Astrocyte (in vitro differentiated cells and primary cell): Measurements from ENCODE around the gene DLK1. TPM values are rescaled to one million over a fixed set of nuclear protein-coding genes. Genes with fewer than 3 reads are reported as not detected.

ENCODE experiments used
- DNase-seq: peaks from one replicate; pipeline ENCODE4 v3.0.0-alpha.2; 2010; ENCODE audit warnings: low read depth
- FAIRE-seq: peaks from 2 replicates; lab custom pipeline; 2011; peaks lifted over from hg19 to GRCh38; lab: Jason Lieb, UNC
- H2AFZ ChIP-seq: 2 replicates; pipeline ENCODE4 v1.6.0; 2012; ENCODE audit warnings: low read depth, low read length, inconsistent platforms
- H3K27ac ChIP-seq: 2 replicates; pipeline ENCODE4 v1.5.1; 2011; ENCODE audit warnings: low read depth, low read length, inconsistent platforms
- H3K27me3 ChIP-seq: 2 replicates; pipeline ENCODE4 v1.6.0; 2011; ENCODE audit warnings: low read length, inconsistent platforms; ENCODE audit not compliant: insufficient read depth
- H3K36me3 ChIP-seq: 2 replicates; pipeline ENCODE4 v1.5.1; 2011; ENCODE audit warnings: low read length, inconsistent platforms; ENCODE audit not compliant: insufficient read depth
- H3K4me1 ChIP-seq: 2 replicates; pipeline ENCODE4 v1.5.1; 2011; ENCODE audit warnings: low read length, inconsistent platforms; ENCODE audit not compliant: insufficient read depth
- H3K4me2 ChIP-seq: 2 replicates; pipeline ENCODE4 v1.6.0; 2012; ENCODE audit warnings: low read length, inconsistent platforms
- H3K4me3 ChIP-seq: 2 replicates; pipeline ENCODE4 v1.5.1; 2011; ENCODE audit warnings: low read depth, mild to moderate bottlenecking, low read length, inconsistent platforms; ENCODE audit not compliant: insufficient read depth
- H3K79me2 ChIP-seq: 2 replicates; pipeline ENCODE4 v1.6.0; 2012; ENCODE audit warnings: mild to moderate bottlenecking, low read length, inconsistent platforms; ENCODE audit not compliant: insufficient read depth
- H3K9ac ChIP-seq: 2 replicates; pipeline ENCODE4 v1.6.0; 2012; ENCODE audit warnings: mild to moderate bottlenecking, low read length, inconsistent platforms
- H3K9me3 ChIP-seq: 2 replicates; pipeline ENCODE4 v1.5.1; 2012; ENCODE audit warnings: low read depth, mild to moderate bottlenecking, low read length, inconsistent platforms; ENCODE audit not compliant: insufficient read depth
- H4K20me1 ChIP-seq: 2 replicates; pipeline ENCODE4 v1.6.0; 2012; ENCODE audit warnings: low read length, inconsistent platforms; ENCODE audit not compliant: insufficient read depth
- H3K27ac Mint-ChIP-seq: one replicate; pipeline ENCODE4 v1.8.0; 2021; ENCODE audit warnings: mild to moderate bottlenecking, mixed read lengths; ENCODE audit not compliant: unreplicated experiment
- H3K27me3 Mint-ChIP-seq: one replicate; pipeline ENCODE4 v1.8.0; 2021; ENCODE audit warnings: low read depth, mixed read lengths; ENCODE audit not compliant: unreplicated experiment
- H3K36me3 Mint-ChIP-seq: one replicate; pipeline ENCODE4 v1.8.0; 2021; ENCODE audit warnings: low read depth, mixed read lengths; ENCODE audit not compliant: unreplicated experiment
- H3K4me1 Mint-ChIP-seq: one replicate; pipeline ENCODE4 v1.8.0; 2021; ENCODE audit warnings: low read depth, mixed read lengths; ENCODE audit not compliant: unreplicated experiment
- H3K4me3 Mint-ChIP-seq: one replicate; pipeline ENCODE4 v1.8.0; 2021; ENCODE audit warnings: mild to moderate bottlenecking, moderate library complexity, mixed read lengths; ENCODE audit not compliant: unreplicated experiment
- H3K9me3 Mint-ChIP-seq: one replicate; pipeline ENCODE4 v1.8.0; 2021; ENCODE audit warnings: mild to moderate bottlenecking, mixed read lengths; ENCODE audit not compliant: unreplicated experiment
- CTCF ChIP-seq: IDR thresholded peaks from 2 replicates; pipeline ENCODE4 v1.5.1; 2011; ENCODE audit warnings: low read depth, mild to moderate bottlenecking, inconsistent platforms, low read length, moderate library complexity; ENCODE audit not compliant: insufficient read depth
- EZH2 ChIP-seq: IDR thresholded peaks from 2 replicates; pipeline ENCODE4 v1.6.1; 2012; ENCODE audit warnings: mild to moderate bottlenecking, low read length, inconsistent platforms; ENCODE audit not compliant: insufficient read depth
- total RNA-seq: library from RNA; stranded (reverse); gene quantifications from 2 replicates; pipeline ENCODE4 v1.2.1, GENCODE V29; 2021

The DLK1 gene
- total RNA-seq, 1 donor from 2014 or later, result 2.7 TPM

- Histone ChIP-seq H4K20me1 (no peaks in the 10 kb centered on the region), H3K36me3 (no peaks in the 10 kb centered on the region), H3K4me1 (no peaks in the 10 kb centered on the region), H3K9me3 (no peaks in the 10 kb centered on the region), H2AFZ (no peak overlapping the region), H3K4me3 (no peak overlapping the region), H3K9ac (no peak overlapping the region), H3K4me2 (no peak overlapping the region), H3K27me3 (no peaks in the 10 kb centered on the region), H3K79me2 (no peaks in the 10 kb centered on the region), H3K27ac (no peak overlapping the region)
- Mint-ChIP-seq H3K36me3 (no peaks in the 10 kb centered on the region), H3K4me1 (peaks cover 9% of the 10 kb centered on the region), H3K4me3 (no peak overlapping the region), H3K27me3 (peaks cover 35% of the 10 kb centered on the region), H3K9me3 (peaks cover 3% of the 10 kb centered on the region), H3K27ac (no peak overlapping the region)
- TF ChIP-seq CTCF, result no peak
- no peak for TF ChIP-seq EZH2
- FAIRE-seq (no peak), DNase-seq (no peak)
Observed at GRCh38 chr14:100787659-100788058, 61.0 kb downstream of the DLK1 start.

Other genes with a start within 250 kb of the DLK1 start
- 0.54 and 0.89 TPM in 2 replicates for gene BEGAIN, start 139.5 kb upstream of the DLK1 start, total RNA-seq
- not detected in 2 replicates for gene MEG3, start 99.2 kb downstream of the DLK1 start, total RNA-seq
- gene RTL1, start 176.8 kb downstream of the DLK1 start, total RNA-seq, result 0.18 and 0.31 TPM in 2 replicates